GM19467 (cell line): ENCODE measurements around the gene INPP5D.

Experiments
- ATAC-seq: cut with Tn5 transposase; IDR thresholded peaks from one replicate; pipeline ENCODE4 v1.9.1; 2021; ENCODE audit warnings: mild to moderate bottlenecking, moderate library complexity; ENCODE audit not compliant: unreplicated experiment

INPP5D gene

GRCh38 chr2:233251306-233252116 lies 191.4 kb downstream of the INPP5D start, which contains the start of gene ATG16L1:
Gene ATG16L1 (plus strand): TSS chr2:233251673. CDS start chr2:233251828, 155 bp downstream.
- ATAC-seq: peak; percentile 96

GRCh38 chr2:233252227-233252626 lies 192.1 kb downstream of the INPP5D start:
- no peak for ATAC-seq

GRCh38 chr2:233255151-233255550 lies 195.0 kb downstream of the INPP5D start:
- no peak for ATAC-seq

GRCh38 chr2:233256048-233256447 lies 195.9 kb downstream of the INPP5D start:
- no peak for ATAC-seq
